ENCODE data around the gene ELK4. TPM values are rescaled to one million over a fixed set of nuclear protein-coding genes. Genes with fewer than 3 reads are reported as not detected.

ELK4 gene
- polyA plus RNA-seq, 1 donor (not counting 4 experiments of a cell fraction or from before 2014, with no cell fraction given), result 8.6 TPM

DNA sequence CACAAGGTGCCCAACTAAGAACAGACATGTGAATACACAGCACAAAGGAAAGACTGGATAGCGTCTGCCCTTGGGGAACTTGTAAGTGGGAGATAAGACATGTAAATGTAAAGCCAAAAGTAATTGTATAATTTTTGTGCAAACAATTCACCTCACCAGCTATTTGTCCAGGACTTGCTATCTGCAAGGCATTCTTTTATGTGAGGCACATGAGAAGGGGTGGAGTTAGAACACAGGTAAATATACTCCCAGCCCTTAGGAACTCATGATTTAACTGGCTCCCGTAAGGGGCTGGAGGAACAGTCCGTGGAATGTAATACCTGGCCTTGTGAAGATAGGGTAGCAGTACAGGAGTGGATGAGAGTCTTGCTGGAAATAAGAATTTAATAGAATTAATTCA is 66.0 kb downstream of the ELK4 start:
- no peak for FAIRE-seq

DNA sequence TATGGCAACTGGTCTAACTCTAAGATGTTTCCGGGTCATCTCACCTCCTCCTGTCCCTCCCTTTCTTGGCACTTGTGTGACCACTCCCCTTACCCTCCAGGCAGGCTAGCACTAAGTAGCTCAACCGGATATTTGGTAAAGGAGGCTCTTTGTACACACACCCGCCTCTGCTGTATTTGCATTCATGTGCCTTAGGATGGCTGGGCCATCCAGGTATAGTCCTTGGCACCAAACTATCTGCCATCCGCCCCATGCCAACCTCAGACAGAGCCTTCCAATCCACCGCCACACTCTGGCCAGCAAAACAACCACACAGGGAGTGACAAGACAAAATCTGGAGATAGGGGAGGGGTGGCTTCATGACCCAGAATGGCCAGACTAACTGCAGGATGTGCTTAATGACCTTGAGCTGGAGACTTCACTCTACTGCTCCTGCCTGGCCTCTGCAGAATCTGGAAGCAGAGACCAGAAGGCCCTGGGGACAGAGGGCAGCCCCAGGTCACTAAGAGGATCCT is 67.8 kb downstream of the ELK4 start:
- Histone ChIP-seq H3K36me3 (ENCODE audit: control insufficient read depth in 2 of 2, extremely low read depth in 1 of 2, insufficient read depth in 2 of 2, low read length in 2 of 2) (no peaks in the 10 kb centered on the region), H2AFZ (ENCODE audit: control insufficient read depth, low read length) (no peak overlapping the region), H3K9me3 (ENCODE audit: control insufficient read depth, low read depth, low read length) (no peaks in the 10 kb centered on the region), H3K4me1 (ENCODE audit: control insufficient read depth, extremely low read depth, insufficient read depth, low read length) (no peaks in the 10 kb centered on the region), H3K4me3 (ENCODE audit: control insufficient read depth in 2 of 3, extremely low read depth in 1 of 3, insufficient read depth in 2 of 3, low read depth in 1 of 3, low read length in 3 of 3) (no peak overlapping the region), H4K20me1 (ENCODE audit: control insufficient read depth, extremely low read depth, insufficient read depth, low read length) (no peaks in the 10 kb centered on the region), H3K4me2 (ENCODE audit: control insufficient read depth, extremely low read depth, insufficient read depth, low read depth, low read length) (no peak overlapping the region), H3K27me3 (ENCODE audit: control insufficient read depth, extremely low read depth, insufficient read depth, low read length) (peaks cover 36% of the 10 kb centered on the region), H3K79me2 (ENCODE audit: control insufficient read depth, insufficient read depth, low read length) (no peaks in the 10 kb centered on the region), H3K9me1 (ENCODE audit: control insufficient read depth, extremely low read depth, insufficient read depth, low read length) (no peaks in the 10 kb centered on the region), H3K27ac (ENCODE audit: control insufficient read depth, insufficient read depth, low read length) (no peak overlapping the region), H3K9ac (ENCODE audit: control insufficient read depth, extremely low read depth, insufficient read depth, low read length) (no peak overlapping the region)
- dilution Hi-C loops (cut with MboI; ENCODE audit: extremely low pct_ligation_motif_present, low sequenced_read_pairs), result no loop called here
- TF ChIP-seq, protein P1, sequence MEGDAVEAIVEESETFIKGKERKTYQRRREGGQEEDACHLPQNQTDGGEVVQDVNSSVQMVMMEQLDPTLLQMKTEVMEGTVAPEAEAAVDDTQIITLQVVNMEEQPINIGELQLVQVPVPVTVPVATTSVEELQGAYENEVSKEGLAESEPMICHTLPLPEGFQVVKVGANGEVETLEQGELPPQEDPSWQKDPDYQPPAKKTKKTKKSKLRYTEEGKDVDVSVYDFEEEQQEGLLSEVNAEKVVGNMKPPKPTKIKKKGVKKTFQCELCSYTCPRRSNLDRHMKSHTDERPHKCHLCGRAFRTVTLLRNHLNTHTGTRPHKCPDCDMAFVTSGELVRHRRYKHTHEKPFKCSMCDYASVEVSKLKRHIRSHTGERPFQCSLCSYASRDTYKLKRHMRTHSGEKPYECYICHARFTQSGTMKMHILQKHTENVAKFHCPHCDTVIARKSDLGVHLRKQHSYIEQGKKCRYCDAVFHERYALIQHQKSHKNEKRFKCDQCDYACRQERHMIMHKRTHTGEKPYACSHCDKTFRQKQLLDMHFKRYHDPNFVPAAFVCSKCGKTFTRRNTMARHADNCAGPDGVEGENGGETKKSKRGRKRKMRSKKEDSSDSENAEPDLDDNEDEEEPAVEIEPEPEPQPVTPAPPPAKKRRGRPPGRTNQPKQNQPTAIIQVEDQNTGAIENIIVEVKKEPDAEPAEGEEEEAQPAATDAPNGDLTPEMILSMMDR (optimal IDR thresholded peaks at IDR 0.05 in 1 of 3, IDR thresholded peaks at IDR 0.05 in 1 of 3, conservative IDR thresholded peaks at IDR 0.05 in 1 of 3; ENCODE audit: extremely low read depth in 1 of 3, insufficient read depth in 2 of 3, low read length in 3 of 3), result no peak
- TF ChIP-seq EZH2 (IDR thresholded peaks at IDR 0.05; ENCODE audit: low read length), result no peak
- DNase-seq (ENCODE audit: low read depth, low spot score) (no peak), FAIRE-seq (no peak)

More for the DNA sequence above, 66.0 kb downstream of the ELK4 start:
- H3K9me3 ChIP-seq (ENCODE audit: control insufficient read depth, low read depth, low read length), result no peaks in the 10 kb centered on the region
- no peaks in the 10 kb centered on the region for H3K4me1 ChIP-seq (ENCODE audit: control insufficient read depth, extremely low read depth, insufficient read depth, low read length)
- H3K27me3 ChIP-seq (ENCODE audit: control insufficient read depth, extremely low read depth, insufficient read depth, low read length), result peaks cover 51% of the 10 kb centered on the region
- no peak overlapping the region for H3K27ac ChIP-seq (ENCODE audit: control insufficient read depth, insufficient read depth, low read length)
- TF ChIP-seq EZH2 (IDR thresholded peaks at IDR 0.05; ENCODE audit: low read length), result no peak
- TF ChIP-seq, protein P1 (optimal IDR thresholded peaks at IDR 0.05 in 1 of 3, IDR thresholded peaks at IDR 0.05 in 1 of 3, conservative IDR thresholded peaks at IDR 0.05 in 1 of 3; ENCODE audit: extremely low read depth in 1 of 3, insufficient read depth in 2 of 3, low read length in 3 of 3), result no peak
- DNase-seq (ENCODE audit: low read depth, low spot score), result no peak
- no peaks in the 10 kb centered on the region for H3K9me1 ChIP-seq (ENCODE audit: control insufficient read depth, extremely low read depth, insufficient read depth, low read length)
- dilution Hi-C loops (cut with MboI; ENCODE audit: extremely low pct_ligation_motif_present, low sequenced_read_pairs), result no loop called here
- H2AFZ ChIP-seq (ENCODE audit: control insufficient read depth, low read length), result no peak overlapping the region
- no peak overlapping the region for H3K9ac ChIP-seq (ENCODE audit: control insufficient read depth, extremely low read depth, insufficient read depth, low read length)
- H3K4me3 ChIP-seq (ENCODE audit: control insufficient read depth in 2 of 3, extremely low read depth in 1 of 3, insufficient read depth in 2 of 3, low read depth in 1 of 3, low read length in 3 of 3), result no peak overlapping the region
- no peak overlapping the region for H3K4me2 ChIP-seq (ENCODE audit: control insufficient read depth, extremely low read depth, insufficient read depth, low read depth, low read length)
- H3K36me3 ChIP-seq (ENCODE audit: control insufficient read depth in 2 of 2, extremely low read depth in 1 of 2, insufficient read depth in 2 of 2, low read length in 2 of 2), result no peaks in the 10 kb centered on the region
- no peaks in the 10 kb centered on the region for H3K79me2 ChIP-seq (ENCODE audit: control insufficient read depth, insufficient read depth, low read length)
- H4K20me1 ChIP-seq (ENCODE audit: control insufficient read depth, extremely low read depth, insufficient read depth, low read length), result no peaks in the 10 kb centered on the region
